ENCODE data around the gene BMP8A. TPM values are rescaled to one million over a fixed set of nuclear protein-coding genes. Genes with fewer than 3 reads are reported as not detected.
"Not testable (repeated sequence)": the region's sequence is repeated elsewhere in the genome, so short reads cannot be mapped to it uniquely, and the experiment has no call there.

The BMP8A gene
- total RNA-seq, 1 donor from 2014 or later: 0.23 TPM

GRCh38 chr1:39527190-39527579, 35.7 kb downstream of the BMP8A start:
- DNase-seq (ENCODE audit: low spot score): not testable (repeated sequence)

- no peak for DNase-seq (ENCODE audit: low spot score)
Measured at GRCh38 chr1:39528082-39528481, 36.6 kb downstream of the BMP8A start.

GRCh38 chr1:39529901-39530535, 38.6 kb downstream of the BMP8A start:
- no peak for DNase-seq (ENCODE audit: low spot score)

- no peak for DNase-seq (ENCODE audit: low spot score)
Measured at GRCh38 chr1:39531526-39531925, 40.1 kb downstream of the BMP8A start.

GRCh38 chr1:39533442-39533841, 42.0 kb downstream of the BMP8A start:
- no peak for DNase-seq (ENCODE audit: low spot score)

- DNase-seq (ENCODE audit: low spot score): no peak
Measured at GRCh38 chr1:39538531-39539251, 47.3 kb downstream of the BMP8A start.

GRCh38 chr1:39539252-39539790, 47.9 kb downstream of the BMP8A start:
- peak; percentile 70 for DNase-seq (ENCODE audit: low spot score)

- no peak for DNase-seq (ENCODE audit: low spot score)
Measured at GRCh38 chr1:39540504-39541031, 49.1 kb downstream of the BMP8A start.

GRCh38 chr1:39542924-39543323, 51.5 kb downstream of the BMP8A start:
- no peak for DNase-seq (ENCODE audit: low spot score)

- no peak for DNase-seq (ENCODE audit: low spot score)
Measured at GRCh38 chr1:39544327-39544726, 52.9 kb downstream of the BMP8A start.

- DNase-seq (ENCODE audit: low spot score): no peak
Measured at GRCh38 chr1:39545531-39545930, 54.1 kb downstream of the BMP8A start.

- no peak for DNase-seq (ENCODE audit: low spot score)
Measured at GRCh38 chr1:39554277-39554676, 62.8 kb downstream of the BMP8A start.

GRCh38 chr1:39561279-39561678, 69.8 kb downstream of the BMP8A start:
- DNase-seq (ENCODE audit: low spot score): no peak

GRCh38 chr1:39562886-39563285, 71.5 kb downstream of the BMP8A start:
- no peak for DNase-seq (ENCODE audit: low spot score)

GRCh38 chr1:39563669-39564068, 72.2 kb downstream of the BMP8A start:
- DNase-seq (ENCODE audit: low spot score): no peak

- DNase-seq (ENCODE audit: low spot score): no peak
Measured at GRCh38 chr1:39564340-39564739, 72.9 kb downstream of the BMP8A start.

- DNase-seq (ENCODE audit: low spot score): no peak
Measured at GRCh38 chr1:39564941-39565340, 73.5 kb downstream of the BMP8A start.

- no peak for DNase-seq (ENCODE audit: low spot score)
Measured at GRCh38 chr1:39566441-39567137, 75.2 kb downstream of the BMP8A start.

- DNase-seq (ENCODE audit: low spot score): no peak
Measured at GRCh38 chr1:39567302-39567701, 75.9 kb downstream of the BMP8A start.

- no peak for DNase-seq (ENCODE audit: low spot score)
Measured at GRCh38 chr1:39568208-39568607, 76.8 kb downstream of the BMP8A start.

GRCh38 chr1:39569034-39569433, 77.6 kb downstream of the BMP8A start:
- DNase-seq (ENCODE audit: low spot score): no peak

- DNase-seq (ENCODE audit: low spot score): no peak
Measured at GRCh38 chr1:39570477-39571177, 79.2 kb downstream of the BMP8A start.
